Measurements from ENCODE around the gene ASCL5. TPM values are rescaled to one million over a fixed set of nuclear protein-coding genes. Genes with fewer than 3 reads are reported as not detected.

Gene ASCL5
- total RNA-seq, 1 donor from 2014 or later: under 0.01 TPM

DNA sequence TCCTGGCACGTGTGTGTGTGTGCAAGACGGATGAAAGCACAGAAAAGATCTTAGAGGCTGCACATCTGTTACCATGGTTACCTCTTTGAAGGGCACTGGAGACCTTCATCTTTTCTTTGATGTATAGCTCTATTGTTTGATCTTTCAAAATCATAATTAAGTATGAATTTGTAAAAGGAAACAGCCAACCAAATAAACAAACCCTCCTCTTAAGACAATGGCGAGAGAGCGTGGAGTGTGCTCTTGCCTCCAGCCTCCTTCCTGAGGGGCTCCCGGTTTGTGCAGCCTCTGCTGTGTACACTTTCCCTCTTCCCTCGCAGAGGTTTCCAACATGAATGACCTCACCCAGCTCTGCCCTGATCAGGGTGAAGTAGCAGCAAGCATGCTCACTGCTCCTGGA, 42.7 kb downstream of the ASCL5 start:
- TF ChIP-seq, protein P1, sequence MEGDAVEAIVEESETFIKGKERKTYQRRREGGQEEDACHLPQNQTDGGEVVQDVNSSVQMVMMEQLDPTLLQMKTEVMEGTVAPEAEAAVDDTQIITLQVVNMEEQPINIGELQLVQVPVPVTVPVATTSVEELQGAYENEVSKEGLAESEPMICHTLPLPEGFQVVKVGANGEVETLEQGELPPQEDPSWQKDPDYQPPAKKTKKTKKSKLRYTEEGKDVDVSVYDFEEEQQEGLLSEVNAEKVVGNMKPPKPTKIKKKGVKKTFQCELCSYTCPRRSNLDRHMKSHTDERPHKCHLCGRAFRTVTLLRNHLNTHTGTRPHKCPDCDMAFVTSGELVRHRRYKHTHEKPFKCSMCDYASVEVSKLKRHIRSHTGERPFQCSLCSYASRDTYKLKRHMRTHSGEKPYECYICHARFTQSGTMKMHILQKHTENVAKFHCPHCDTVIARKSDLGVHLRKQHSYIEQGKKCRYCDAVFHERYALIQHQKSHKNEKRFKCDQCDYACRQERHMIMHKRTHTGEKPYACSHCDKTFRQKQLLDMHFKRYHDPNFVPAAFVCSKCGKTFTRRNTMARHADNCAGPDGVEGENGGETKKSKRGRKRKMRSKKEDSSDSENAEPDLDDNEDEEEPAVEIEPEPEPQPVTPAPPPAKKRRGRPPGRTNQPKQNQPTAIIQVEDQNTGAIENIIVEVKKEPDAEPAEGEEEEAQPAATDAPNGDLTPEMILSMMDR (IDR thresholded peaks at IDR 0.05; ENCODE audit: insufficient read depth, low read length, severe bottlenecking): no peak
- FAIRE-seq (no peak), DNase-seq (ENCODE audit: low read depth) (no peak)

DNA sequence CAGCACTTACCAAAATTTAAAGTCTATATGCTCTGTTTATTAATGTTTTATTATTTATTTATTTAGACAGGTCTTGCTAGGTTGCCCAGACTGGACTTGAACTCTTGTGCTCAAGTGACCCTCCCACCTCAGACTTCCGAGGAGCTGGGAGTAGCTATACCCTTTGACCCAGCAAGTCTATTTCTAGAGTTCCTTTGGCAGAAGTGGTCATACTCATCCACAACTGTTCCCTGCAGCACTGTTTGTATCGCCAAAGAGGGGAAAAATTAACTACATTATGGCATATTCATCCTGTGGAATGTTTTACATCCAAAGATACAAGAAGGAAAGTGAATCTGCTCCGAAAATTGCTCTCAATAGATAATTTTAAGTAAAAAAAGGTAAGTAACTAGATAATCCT, 43.2 kb downstream of the ASCL5 start:
- no peak for DNase-seq (ENCODE audit: low read depth)

More for the DNA sequence above, 42.7 kb downstream of the ASCL5 start:
- Histone ChIP-seq H3K4me3 (ENCODE audit: low read depth, low read length) (no peak overlapping the region), H3K27me3 (ENCODE audit: control insufficient read depth, insufficient read depth, low read length) (no peaks in the 10 kb centered on the region), H3K36me3 (ENCODE audit: control insufficient read depth, insufficient read depth, low read length) (no peaks in the 10 kb centered on the region)

DNA sequence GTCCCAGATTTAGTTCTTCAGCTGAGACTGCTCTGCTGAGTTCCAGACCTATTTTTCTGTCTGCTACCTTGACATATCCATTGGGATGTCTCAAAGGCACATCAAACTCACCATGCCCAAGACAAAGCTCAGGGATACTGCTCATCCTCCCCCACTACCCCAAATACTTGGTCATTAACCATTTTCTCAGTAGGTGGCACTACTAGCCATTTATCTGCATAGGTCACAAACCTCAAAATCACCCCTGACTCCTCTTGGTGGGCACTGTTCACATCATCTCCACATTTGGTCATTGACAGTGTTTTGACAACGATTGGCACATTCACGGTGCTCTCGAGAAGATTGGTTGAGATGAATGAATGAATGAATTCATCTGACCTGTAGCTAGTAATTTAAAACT, 46.8 kb downstream of the ASCL5 start:
- no peak for DNase-seq (ENCODE audit: low read depth)
- Histone ChIP-seq H3K27me3 (ENCODE audit: control insufficient read depth, insufficient read depth, low read length) (no peaks in the 10 kb centered on the region), H3K36me3 (ENCODE audit: control insufficient read depth, insufficient read depth, low read length) (no peaks in the 10 kb centered on the region), H3K4me3 (ENCODE audit: low read depth, low read length) (no peak overlapping the region)
- TF ChIP-seq, protein P1 (IDR thresholded peaks at IDR 0.05; ENCODE audit: insufficient read depth, low read length, severe bottlenecking): no peak
- FAIRE-seq: no peak

More for the DNA sequence above, 43.2 kb downstream of the ASCL5 start:
- Histone ChIP-seq H3K36me3 (ENCODE audit: control insufficient read depth, insufficient read depth, low read length) (no peaks in the 10 kb centered on the region), H3K4me3 (ENCODE audit: low read depth, low read length) (no peak overlapping the region), H3K27me3 (ENCODE audit: control insufficient read depth, insufficient read depth, low read length) (no peaks in the 10 kb centered on the region)
- FAIRE-seq: no peak
- TF ChIP-seq, protein P1 (IDR thresholded peaks at IDR 0.05; ENCODE audit: insufficient read depth, low read length, severe bottlenecking): no peak

DNA sequence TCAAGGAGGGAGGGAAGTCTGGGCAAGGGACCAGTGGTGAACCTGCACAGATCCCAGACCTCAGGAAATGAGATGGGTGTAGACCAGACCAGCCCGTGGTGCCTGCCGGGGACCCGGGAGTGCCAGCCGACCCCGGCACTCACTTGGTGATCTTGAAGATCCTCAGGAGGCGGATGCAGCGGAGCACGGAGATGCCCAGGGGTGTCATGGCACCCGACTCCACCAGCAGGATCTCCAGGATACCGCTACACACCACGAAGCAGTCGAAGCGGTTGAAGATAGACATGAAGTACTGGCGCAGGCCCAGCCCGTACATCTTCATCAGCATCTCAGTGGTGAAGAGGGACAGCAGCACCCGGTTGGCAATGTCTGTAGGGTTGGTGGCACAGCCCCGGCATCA, 49.2 kb downstream of the ASCL5 start:
- DNase-seq (ENCODE audit: low read depth) (no peak), FAIRE-seq (peak; percentile 86)
- Histone ChIP-seq H3K4me3 (ENCODE audit: low read depth, low read length) (no peak overlapping the region), H3K36me3 (ENCODE audit: control insufficient read depth, insufficient read depth, low read length) (no peaks in the 10 kb centered on the region), H3K27me3 (ENCODE audit: control insufficient read depth, insufficient read depth, low read length) (no peaks in the 10 kb centered on the region)
- TF ChIP-seq, protein P1 (IDR thresholded peaks at IDR 0.05; ENCODE audit: insufficient read depth, low read length, severe bottlenecking): no peak

DNA sequence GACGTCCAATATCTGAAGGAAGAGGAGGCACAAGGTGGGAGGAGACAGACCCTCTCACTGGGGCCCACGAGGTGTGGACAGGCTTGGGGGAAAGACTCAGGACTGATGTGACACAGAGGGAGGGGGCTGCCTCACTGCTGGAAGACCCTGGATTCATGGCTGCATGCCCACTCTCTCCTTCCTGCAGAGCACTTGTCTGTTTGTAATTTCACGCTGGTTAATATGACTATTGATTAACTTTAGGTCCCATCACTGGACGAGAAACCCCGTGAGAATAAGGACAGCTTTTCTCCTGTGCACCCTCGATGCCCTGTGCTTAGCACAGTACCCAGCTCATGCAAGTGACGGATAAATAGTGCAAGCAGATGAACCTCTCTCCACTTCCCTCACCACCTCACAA, 49.9 kb downstream of the ASCL5 start:
- H3K36me3 ChIP-seq (ENCODE audit: control insufficient read depth, insufficient read depth, low read length): no peaks in the 10 kb centered on the region
- DNase-seq (ENCODE audit: low read depth) (no peak), FAIRE-seq (peak; percentile 80)
- TF ChIP-seq, protein P1 (IDR thresholded peaks at IDR 0.05; ENCODE audit: insufficient read depth, low read length, severe bottlenecking): no peak
- no peak overlapping the region for H3K4me3 ChIP-seq (ENCODE audit: low read depth, low read length)
- no peaks in the 10 kb centered on the region for H3K27me3 ChIP-seq (ENCODE audit: control insufficient read depth, insufficient read depth, low read length)

DNA sequence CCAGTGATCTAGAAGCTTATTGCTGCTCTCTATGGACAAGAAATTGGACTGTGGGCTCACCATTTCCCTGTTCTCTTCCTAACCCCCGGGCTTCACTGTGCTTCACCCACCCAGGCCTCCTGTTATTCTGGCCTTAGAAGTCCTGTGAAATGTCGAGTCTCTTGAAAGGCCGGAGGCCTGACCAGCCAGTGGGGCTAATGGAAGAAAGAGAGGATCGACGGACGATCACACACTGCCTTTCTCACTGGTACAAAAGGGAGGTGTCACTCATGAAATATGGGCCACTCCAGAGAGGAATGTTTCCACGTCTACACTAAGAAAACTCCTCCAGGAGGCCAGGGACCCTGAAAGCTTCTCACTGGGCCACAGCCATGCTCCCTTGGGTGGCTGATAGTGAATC, 50.9 kb downstream of the ASCL5 start:
- no peaks in the 10 kb centered on the region for H3K27me3 ChIP-seq (ENCODE audit: control insufficient read depth, insufficient read depth, low read length)

More for the DNA sequence above, 50.9 kb downstream of the ASCL5 start:
- Histone ChIP-seq H3K4me3 (ENCODE audit: low read depth, low read length) (no peak overlapping the region), H3K36me3 (ENCODE audit: control insufficient read depth, insufficient read depth, low read length) (no peaks in the 10 kb centered on the region)
- TF ChIP-seq, protein P1 (IDR thresholded peaks at IDR 0.05; ENCODE audit: insufficient read depth, low read length, severe bottlenecking): no peak
- FAIRE-seq (no peak), DNase-seq (ENCODE audit: low read depth) (no peak)

Measured in bronchial epithelial cell (primary cell).